Uterus (tissue), 2 donors: Measurements from ENCODE around the gene NOTCH1.

Experiments used
- POLR2A ChIP-seq, 2 donors: fragments of 450-650 bp; IDR thresholded peaks; one replicate each; pipeline ENCODE4 v1.6.1; 2016; ENCODE audit warnings: antibody characterized with exemption in 2 of 2, mild to moderate bottlenecking in 1 of 2, moderate library complexity in 1 of 2
- TF ChIP-seq, protein P1 (sequence below), 4 experiments: fragments of 200-600 bp in 2 of 4; fragments of 450-650 bp in 2 of 4; sonication (generic) in 2 of 4; IDR thresholded peaks; one replicate each; pipeline ENCODE4 v1.5.1; 2016 to 2019; ENCODE audit warnings: antibody characterized with exemption in 4 of 4, mild to moderate bottlenecking in 2 of 4, moderate library complexity in 1 of 4

DNA sequence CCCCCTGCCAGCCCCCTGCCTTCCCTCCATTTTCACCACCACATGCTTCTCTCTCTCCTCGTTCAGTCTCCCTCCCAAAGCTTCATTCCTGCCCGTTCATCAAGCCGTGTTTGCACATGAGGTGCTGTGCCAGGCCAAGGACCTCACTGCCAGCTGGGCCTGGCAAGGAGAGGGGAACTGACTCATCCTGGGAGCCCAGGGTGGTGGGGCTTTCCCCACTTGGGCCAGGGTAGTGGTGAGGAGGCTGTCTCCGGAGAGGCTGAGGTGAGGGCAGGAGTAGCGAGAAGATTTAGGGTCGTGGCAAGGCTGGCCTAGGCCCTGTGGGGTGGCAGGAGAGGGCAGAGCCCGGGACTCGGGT lies 30.4 kb upstream of the NOTCH1 start:
- TF ChIP-seq, protein P1, sequence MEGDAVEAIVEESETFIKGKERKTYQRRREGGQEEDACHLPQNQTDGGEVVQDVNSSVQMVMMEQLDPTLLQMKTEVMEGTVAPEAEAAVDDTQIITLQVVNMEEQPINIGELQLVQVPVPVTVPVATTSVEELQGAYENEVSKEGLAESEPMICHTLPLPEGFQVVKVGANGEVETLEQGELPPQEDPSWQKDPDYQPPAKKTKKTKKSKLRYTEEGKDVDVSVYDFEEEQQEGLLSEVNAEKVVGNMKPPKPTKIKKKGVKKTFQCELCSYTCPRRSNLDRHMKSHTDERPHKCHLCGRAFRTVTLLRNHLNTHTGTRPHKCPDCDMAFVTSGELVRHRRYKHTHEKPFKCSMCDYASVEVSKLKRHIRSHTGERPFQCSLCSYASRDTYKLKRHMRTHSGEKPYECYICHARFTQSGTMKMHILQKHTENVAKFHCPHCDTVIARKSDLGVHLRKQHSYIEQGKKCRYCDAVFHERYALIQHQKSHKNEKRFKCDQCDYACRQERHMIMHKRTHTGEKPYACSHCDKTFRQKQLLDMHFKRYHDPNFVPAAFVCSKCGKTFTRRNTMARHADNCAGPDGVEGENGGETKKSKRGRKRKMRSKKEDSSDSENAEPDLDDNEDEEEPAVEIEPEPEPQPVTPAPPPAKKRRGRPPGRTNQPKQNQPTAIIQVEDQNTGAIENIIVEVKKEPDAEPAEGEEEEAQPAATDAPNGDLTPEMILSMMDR (IDR thresholded peaks at IDR 0.05): no peak
- no peak for TF ChIP-seq POLR2A (IDR thresholded peaks at IDR 0.05)
